K562 (cell line): ENCODE measurements around the gene RORC. TPM values are rescaled to one million over a fixed set of nuclear protein-coding genes. Genes with fewer than 3 reads are reported as not detected.

ENCODE experiments used
- CBFA2T2 ChIP-seq: fragments of 450-650 bp; conservative IDR thresholded peaks from 2 replicates; pipeline ENCODE4 v1.6.1; 2017; ENCODE audit warnings: mild to moderate bottlenecking
- CBX2 ChIP-seq: fragments of 200-600 bp; sonication (generic); IDR thresholded peaks from one replicate; pipeline ENCODE4 v1.6.1; 2012; ENCODE audit warnings: mild to moderate bottlenecking, low read length, inconsistent platforms; ENCODE audit not compliant: insufficient read depth, poor library complexity, severe bottlenecking
- DDX20 ChIP-seq: fragments of 450-650 bp; IDR thresholded peaks from 2 replicates; pipeline ENCODE4 v1.6.1; 2016; ENCODE audit warnings: missing genetic modification characterization, low read depth, mild to moderate bottlenecking, missing compliant biosample characterization, moderate library complexity
- FOXJ2 ChIP-seq: fragments of 200-800 bp; sonication (Bioruptor generic); IDR thresholded peaks from 2 replicates; pipeline ENCODE4 v1.6.1; 2016; ENCODE audit warnings: missing genetic modification characterization, missing compliant biosample characterization
- GATAD2B ChIP-seq: fragments of 450-650 bp; IDR thresholded peaks from 2 replicates; pipeline ENCODE4 v1.6.1; 2017; ENCODE audit warnings: mild to moderate bottlenecking, borderline replicate concordance
- JUN ChIP-seq, 2 experiments: sonication (generic) in 1 of 2; formaldehyde crosslinking in 1 of 2; IDR thresholded peaks; 2 replicates each; pipeline versions ENCODE4 v1.6.1 to v1.8.0; 2012 to 2022; ENCODE audit warnings: borderline replicate concordance in 2 of 2, mild to moderate bottlenecking in 2 of 2, improper control_type of control experiment in 1 of 2, low read depth in 1 of 2, low read length in 1 of 2, missing genetic modification reagents in 1 of 2
- MCM5 ChIP-seq: fragments of 450-650 bp; IDR thresholded peaks from 2 replicates; pipeline ENCODE4 v1.6.1; 2016; ENCODE audit warnings: low read depth
- MCM7 ChIP-seq, 2 experiments: fragments of 450-650 bp; IDR thresholded peaks; 2 replicates each; pipeline ENCODE4 v1.6.1; 2016 to 2018
- MTA3 ChIP-seq: fragments of 450-650 bp; formaldehyde crosslinking; IDR thresholded peaks from 2 replicates; pipeline ENCODE4 v1.6.1; 2017; ENCODE audit warnings: mild to moderate bottlenecking, borderline replicate concordance
- MXI1 ChIP-seq: IDR thresholded peaks from 2 replicates; pipeline ENCODE4 v1.6.1; 2011; ENCODE audit warnings: low read depth, mild to moderate bottlenecking, improper control_type of control experiment, low read length
- MYC ChIP-seq, 2 experiments: fragments of 250-450 bp in 1 of 2; sonication (Bioruptor Pico) in 1 of 2; IDR thresholded peaks; 2 replicates each; pipeline versions ENCODE4 v1.5.1 to v1.6.1; 2012 to 2021; ENCODE audit warnings: low read depth in 2 of 2, borderline replicate concordance in 1 of 2, improper control_type of control experiment in 1 of 2, low read length in 1 of 2, mild to moderate bottlenecking in 1 of 2, moderate library complexity in 1 of 2
- NR4A1 ChIP-seq, 2 experiments: fragments of 250-450 bp in 1 of 2; fragments of 450-650 bp in 1 of 2; sonication (Bioruptor Pico) in 1 of 2; IDR thresholded peaks; 2 replicates each; pipeline versions ENCODE4 v1.4.0 to v1.6.1; 2016 to 2020; ENCODE audit warnings: mild to moderate bottlenecking in 2 of 2, missing compliant biosample characterization in 1 of 2, missing genetic modification characterization in 1 of 2, moderate library complexity in 1 of 2
- PHTF2 ChIP-seq: fragments of 250-450 bp; sonication (Bioruptor Pico); IDR thresholded peaks from 2 replicates; pipeline ENCODE4 v1.5.0; 2021; ENCODE audit warnings: mild to moderate bottlenecking
- SUPT5H ChIP-seq: fragments of 450-650 bp; IDR thresholded peaks from 2 replicates; pipeline ENCODE4 v1.6.1; 2016
- ZNF212 ChIP-seq: fragments of 450-650 bp; formaldehyde crosslinking; IDR thresholded peaks from 2 replicates; pipeline ENCODE4 v1.4.0; 2020; ENCODE audit warnings: mild to moderate bottlenecking
- ZNF282 ChIP-seq: sonication (generic); formaldehyde crosslinking; IDR thresholded peaks from 2 replicates; pipeline ENCODE4 v1.8.1; 2023; ENCODE audit warnings: missing genetic modification reagents
- ZNF75A ChIP-seq: fragments of 450-650 bp; formaldehyde crosslinking; IDR thresholded peaks from 2 replicates; pipeline ENCODE4 v1.4.0; 2020; ENCODE audit warnings: mild to moderate bottlenecking
- polyA plus RNA-seq, 8 experiments: library from polyadenylated mRNA; depleted of rRNA in 4 of 8; stranded (reverse) in 5 of 8; unstranded in 3 of 8; fragments of >200 nt; fragmentation: Nextera tagmentation in 2 of 8; fragmentation: Illumina TruSeq in 1 of 8; extraction: Ambion mirVana in 2 of 8; extraction: Trizol in 1 of 8; gene quantifications; 2 replicates each; pipeline versions ENCODE4 v1.2.1 to v1.2.3, GENCODE V29; 2011 to 2014; ENCODE audit warnings: inconsistent platforms in 1 of 8, missing spikeins in 1 of 8
- total RNA-seq, 7 experiments: library from RNA; depleted of rRNA in 6 of 7; stranded (reverse); fragments of >200 nt in 6 of 7; fragmentation: Illumina TruSeq in 2 of 7; extraction: Trizol in 2 of 7; gene quantifications; 2 replicates each; pipeline versions ENCODE4 v1.2.1 to v1.2.3, GENCODE V29; 2011 to 2021; ENCODE audit warnings: low replicate concordance in 1 of 7
- TF ChIP-seq, protein P1 (sequence below): sonication (generic); formaldehyde crosslinking; IDR thresholded peaks from 2 replicates; pipeline ENCODE4 v1.8.0; 2022; ENCODE audit warnings: missing genetic modification reagents, mild to moderate bottlenecking, moderate library complexity, borderline replicate concordance
- TF ChIP-seq, protein P2 (sequence below), 2 experiments: fragments of 200-800 bp in 1 of 2; sonication (Bioruptor generic) in 1 of 2; sonication (generic) in 1 of 2; formaldehyde crosslinking in 1 of 2; IDR thresholded peaks in 1 of 2; conservative IDR thresholded peaks in 1 of 2; 2 replicates each; pipeline versions ENCODE4 v1.5.0 to v1.6.1; 2016 to 2020; ENCODE audit warnings: missing compliant biosample characterization in 1 of 2, missing genetic modification characterization in 1 of 2, missing genetic modification reagents in 1 of 2
- TF ChIP-seq, protein P3 (sequence below), 2 experiments: fragments of 150-350 bp in 1 of 2; IDR thresholded peaks; 2 replicates each; pipeline ENCODE4 v1.6.1; 2012 to 2016; ENCODE audit warnings: low read depth in 2 of 2, low read length in 2 of 2, mild to moderate bottlenecking in 1 of 2, moderate library complexity in 1 of 2

RORC gene
- total and polyA plus RNA-seq, 9 of the 15 experiments (the other 6 are each of a cell fraction or from before 2014, with no cell fraction given) = not detected

DNA sequence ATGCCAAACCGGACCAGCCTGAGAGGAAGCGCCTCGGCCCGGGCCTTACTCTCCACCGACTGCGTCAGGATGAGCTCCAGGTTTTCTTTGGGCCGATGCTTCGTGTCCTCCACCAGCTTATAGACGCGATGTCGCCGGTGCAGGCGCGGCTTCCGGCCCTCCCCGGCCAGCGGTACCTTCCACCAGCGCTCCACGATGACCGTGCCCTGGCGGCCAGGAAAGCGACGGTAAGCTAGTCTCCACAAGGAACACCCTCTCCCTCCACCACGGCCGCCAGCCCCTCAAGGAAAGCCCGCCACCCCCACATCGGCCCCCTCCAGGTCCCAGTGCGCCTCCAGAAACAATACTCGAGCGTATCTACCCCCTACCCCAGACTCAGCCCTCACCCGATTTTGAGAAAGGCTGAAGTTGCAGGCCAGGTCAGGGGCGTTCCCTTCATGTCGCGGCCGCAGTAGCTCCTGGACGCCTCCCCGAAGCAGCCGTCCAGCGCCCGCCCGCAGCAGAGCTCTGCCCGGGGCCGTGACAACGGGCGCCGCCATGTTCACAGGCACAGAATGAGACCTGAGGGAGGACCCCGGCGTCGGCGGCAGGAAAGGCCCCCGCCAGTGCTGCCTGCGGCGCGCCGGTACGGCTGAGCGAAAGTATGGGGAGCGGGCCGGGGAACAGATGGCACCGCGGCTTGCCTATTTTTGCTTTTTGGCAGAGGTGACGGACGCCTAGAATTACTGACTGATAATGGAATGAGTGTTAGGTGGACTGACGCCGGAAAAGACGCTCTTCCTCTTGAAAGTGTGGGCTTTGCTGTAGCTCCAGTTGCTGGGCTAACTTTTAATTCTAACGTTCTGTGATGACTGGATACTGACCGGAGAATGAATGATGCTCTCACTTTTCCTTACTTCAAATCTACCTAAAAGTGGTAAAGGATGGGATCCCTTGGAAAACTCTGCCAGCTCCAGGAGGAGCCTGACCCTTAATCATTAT, 68.4 kb downstream of the RORC start, which contains the start of gene MRPL9 (continued):
- TF ChIP-seq, protein P1, sequence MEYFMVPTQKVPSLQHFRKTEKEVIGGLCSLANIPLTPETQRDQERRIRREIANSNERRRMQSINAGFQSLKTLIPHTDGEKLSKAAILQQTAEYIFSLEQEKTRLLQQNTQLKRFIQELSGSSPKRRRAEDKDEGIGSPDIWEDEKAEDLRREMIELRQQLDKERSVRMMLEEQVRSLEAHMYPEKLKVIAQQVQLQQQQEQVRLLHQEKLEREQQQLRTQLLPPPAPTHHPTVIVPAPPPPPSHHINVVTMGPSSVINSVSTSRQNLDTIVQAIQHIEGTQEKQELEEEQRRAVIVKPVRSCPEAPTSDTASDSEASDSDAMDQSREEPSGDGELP = peak; percentile 88
- TF ChIP-seq MTA3 = peak; percentile 69; the same call in 1 of the 2 replicates
- TF ChIP-seq, protein P2, sequence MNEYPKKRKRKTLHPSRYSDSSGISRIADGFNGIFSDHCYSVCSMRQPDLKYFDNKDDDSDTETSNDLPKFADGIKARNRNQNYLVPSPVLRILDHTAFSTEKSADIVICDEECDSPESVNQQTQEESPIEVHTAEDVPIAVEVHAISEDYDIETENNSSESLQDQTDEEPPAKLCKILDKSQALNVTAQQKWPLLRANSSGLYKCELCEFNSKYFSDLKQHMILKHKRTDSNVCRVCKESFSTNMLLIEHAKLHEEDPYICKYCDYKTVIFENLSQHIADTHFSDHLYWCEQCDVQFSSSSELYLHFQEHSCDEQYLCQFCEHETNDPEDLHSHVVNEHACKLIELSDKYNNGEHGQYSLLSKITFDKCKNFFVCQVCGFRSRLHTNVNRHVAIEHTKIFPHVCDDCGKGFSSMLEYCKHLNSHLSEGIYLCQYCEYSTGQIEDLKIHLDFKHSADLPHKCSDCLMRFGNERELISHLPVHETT (CRISPR knock-in tag; conservative IDR thresholded peaks at IDR 0.05 in 1 of 2, IDR thresholded peaks at IDR 0.05 in 1 of 2) = peak in 1 of 2 experiments; percentile 81; a peak in 2 of 4 replicates
- TF ChIP-seq MCM5 = no peak
- TF ChIP-seq GATAD2B = no peak; the same call in 1 of the 2 replicates
- TF ChIP-seq ZNF282 = no peak
- no peak for TF ChIP-seq ZNF75A (CRISPR knock-in tag)
- TF ChIP-seq ZNF212 (CRISPR knock-in tag) = peak; percentile 72; the same call in 1 of the 2 replicates
- no peak for TF ChIP-seq FOXJ2 (tag)
- TF ChIP-seq JUN (IDR thresholded peaks at IDR 0.05; ENCODE audit: borderline replicate concordance, low read depth, low read length) = no peak
- no peak for TF ChIP-seq JUN (CRISPR knock-in tag; IDR thresholded peaks at IDR 0.05; ENCODE audit: borderline replicate concordance)
- no peak for TF ChIP-seq DDX20 (tag)
- no peak for TF ChIP-seq CBX2
- no peak for TF ChIP-seq PHTF2 (CRISPR knock-in tag)
- 0 out of 2 replicates have a peak, but pooled peaks have one; percentile 47 for TF ChIP-seq MYC (IDR thresholded peaks at IDR 0.05; ENCODE audit: low read depth, low read length)
- no peak for TF ChIP-seq MYC (CRISPR knock-in tag; IDR thresholded peaks at IDR 0.05; ENCODE audit: borderline replicate concordance, low read depth)
- TF ChIP-seq CBFA2T2 = no peak
- no peak for TF ChIP-seq MCM7 (IDR thresholded peaks at IDR 0.05)
- peak; percentile 86 for TF ChIP-seq SUPT5H
- TF ChIP-seq, protein P3, sequence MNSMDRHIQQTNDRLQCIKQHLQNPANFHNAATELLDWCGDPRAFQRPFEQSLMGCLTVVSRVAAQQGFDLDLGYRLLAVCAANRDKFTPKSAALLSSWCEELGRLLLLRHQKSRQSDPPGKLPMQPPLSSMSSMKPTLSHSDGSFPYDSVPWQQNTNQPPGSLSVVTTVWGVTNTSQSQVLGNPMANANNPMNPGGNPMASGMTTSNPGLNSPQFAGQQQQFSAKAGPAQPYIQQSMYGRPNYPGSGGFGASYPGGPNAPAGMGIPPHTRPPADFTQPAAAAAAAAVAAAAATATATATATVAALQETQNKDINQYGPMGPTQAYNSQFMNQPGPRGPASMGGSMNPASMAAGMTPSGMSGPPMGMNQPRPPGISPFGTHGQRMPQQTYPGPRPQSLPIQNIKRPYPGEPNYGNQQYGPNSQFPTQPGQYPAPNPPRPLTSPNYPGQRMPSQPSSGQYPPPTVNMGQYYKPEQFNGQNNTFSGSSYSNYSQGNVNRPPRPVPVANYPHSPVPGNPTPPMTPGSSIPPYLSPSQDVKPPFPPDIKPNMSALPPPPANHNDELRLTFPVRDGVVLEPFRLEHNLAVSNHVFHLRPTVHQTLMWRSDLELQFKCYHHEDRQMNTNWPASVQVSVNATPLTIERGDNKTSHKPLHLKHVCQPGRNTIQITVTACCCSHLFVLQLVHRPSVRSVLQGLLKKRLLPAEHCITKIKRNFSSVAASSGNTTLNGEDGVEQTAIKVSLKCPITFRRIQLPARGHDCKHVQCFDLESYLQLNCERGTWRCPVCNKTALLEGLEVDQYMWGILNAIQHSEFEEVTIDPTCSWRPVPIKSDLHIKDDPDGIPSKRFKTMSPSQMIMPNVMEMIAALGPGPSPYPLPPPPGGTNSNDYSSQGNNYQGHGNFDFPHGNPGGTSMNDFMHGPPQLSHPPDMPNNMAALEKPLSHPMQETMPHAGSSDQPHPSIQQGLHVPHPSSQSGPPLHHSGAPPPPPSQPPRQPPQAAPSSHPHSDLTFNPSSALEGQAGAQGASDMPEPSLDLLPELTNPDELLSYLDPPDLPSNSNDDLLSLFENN (IDR thresholded peaks at IDR 0.05; ENCODE audit: low read depth in 2 of 2, low read length in 2 of 2) = no peak
- no peak for TF ChIP-seq NR4A1 (CRISPR knock-in tag; IDR thresholded peaks at IDR 0.05)
- no peak for TF ChIP-seq NR4A1 (tag; IDR thresholded peaks at IDR 0.05)
- no peak for TF ChIP-seq MXI1
